ENCODE data around the gene DCDC1.
A peak's percentile ranks its signal among the peaks of the same experiment; 100 is the strongest.
"Not testable (repeated sequence)": the region's sequence is repeated elsewhere in the genome, so short reads cannot be mapped to it uniquely, and the experiment has no call there.

Gene DCDC1

DNA sequence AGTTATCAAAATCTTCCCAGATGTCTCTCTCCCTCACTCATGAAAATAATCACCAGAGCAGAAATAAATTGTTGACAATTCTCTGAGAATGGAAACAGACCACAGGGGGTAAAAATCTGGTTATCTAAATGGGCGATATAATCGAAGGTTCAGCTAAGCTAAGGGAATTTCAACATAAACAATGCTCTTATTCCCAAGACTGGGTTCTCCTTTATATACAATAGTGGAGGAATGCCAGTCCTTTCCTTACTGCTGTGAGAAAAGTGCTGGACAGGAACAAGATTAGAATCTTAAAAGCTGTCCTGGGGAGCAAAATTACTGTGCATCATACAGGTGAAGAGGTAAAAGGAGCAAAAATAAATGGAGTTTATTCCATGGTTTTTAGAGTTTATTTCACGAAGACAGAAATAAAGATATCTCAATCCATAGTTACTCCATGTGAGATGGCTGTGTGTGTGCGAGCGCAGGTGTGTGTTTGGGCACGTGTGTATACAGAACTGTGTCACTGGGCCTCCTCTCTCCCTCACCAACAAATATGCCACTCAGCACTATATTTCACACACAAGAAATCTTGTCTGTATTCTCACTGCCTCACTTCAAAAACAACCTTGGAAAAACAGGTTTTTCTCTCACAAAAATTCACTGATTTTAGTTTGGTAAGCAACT is 385.6 kb downstream of the DCDC1 start:
- DNase-seq, result no peak

DNA sequence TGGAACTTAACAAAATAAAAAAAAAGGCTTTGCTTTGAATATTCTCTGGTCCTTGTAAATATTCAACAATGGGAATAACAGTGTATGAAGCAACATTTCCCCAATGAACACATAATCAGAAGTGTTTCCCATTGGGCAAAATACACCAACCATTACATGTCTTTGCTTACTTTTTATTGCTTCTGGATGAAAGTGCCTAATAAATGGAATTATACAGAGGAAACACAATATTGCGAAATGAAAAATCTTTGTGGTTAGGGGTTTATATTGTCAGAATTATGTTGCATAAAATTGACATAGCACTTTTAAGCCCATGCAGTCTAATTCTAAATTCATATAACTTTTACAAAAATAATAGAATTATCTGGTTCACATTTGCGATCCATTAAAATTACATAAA is 386.4 kb downstream of the DCDC1 start:
- DNase-seq, result no peak

DNA sequence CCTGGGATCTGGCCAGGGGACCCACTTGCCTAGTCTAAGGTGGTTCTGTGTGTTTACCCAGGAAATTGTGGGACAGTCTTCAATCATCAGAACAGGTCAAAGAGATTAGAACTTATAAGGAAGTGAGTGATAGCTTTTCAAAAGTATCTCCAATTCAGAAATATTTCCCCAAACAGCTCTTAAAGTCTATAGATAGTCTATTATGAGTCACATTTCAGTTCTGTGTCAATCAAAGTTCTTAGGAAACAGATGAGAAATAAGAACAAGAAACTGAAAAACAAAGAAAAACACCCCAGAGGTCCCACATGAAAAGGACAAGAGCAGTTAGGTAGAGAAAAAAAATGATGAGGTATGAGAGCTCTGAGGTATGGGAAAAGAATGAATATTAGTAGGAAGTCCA is 402.0 kb downstream of the DCDC1 start:
- DNase-seq, result no peak

DNA sequence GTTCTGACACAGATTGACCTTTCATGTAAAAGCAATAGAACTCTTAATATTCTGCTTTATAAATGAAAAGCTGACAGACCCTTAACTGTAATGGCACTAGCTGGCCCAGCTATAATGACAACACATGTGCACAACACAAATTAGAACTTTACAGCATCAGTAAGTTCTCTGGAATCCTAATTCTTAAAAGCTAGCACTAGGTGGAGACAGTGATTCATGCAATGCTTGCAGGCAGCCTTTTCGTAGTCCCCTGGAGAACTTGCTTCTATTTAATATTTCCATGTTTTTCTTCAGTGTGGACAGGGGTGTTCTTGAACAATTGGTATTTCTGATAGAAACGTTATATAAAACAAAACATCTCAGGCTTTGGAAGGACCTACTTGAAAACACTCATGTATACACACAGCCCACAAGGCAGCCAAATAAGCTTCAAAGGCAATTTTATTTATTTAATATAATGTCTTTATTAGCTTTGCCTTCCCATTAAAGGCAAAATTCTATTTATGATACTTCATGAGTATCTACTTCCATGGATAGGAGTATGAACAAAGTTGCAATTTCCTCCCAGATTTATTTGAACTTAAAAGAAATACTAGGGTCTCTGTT is 409.0 kb downstream of the DCDC1 start:
- DNase-seq, result no peak

DNA sequence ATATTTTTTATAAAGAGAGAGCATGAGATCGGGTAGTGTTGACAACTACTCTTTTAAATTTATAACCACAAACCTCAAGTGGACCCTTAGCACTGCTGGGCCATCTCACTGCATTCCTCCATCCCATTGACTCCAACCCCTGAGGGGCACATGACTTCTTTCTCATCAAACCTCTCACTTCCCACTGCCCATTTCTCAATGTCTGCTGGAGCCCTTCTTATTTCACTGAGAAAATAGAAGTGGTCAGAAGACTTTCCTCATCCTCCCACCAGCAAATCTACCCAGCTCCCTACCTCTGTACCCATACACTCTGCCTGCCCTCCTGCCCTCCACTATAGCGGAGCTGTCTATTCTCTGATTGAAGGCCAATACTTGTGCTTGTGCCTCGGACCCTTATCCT is 412.8 kb downstream of the DCDC1 start:
- no peak for DNase-seq

DNA sequence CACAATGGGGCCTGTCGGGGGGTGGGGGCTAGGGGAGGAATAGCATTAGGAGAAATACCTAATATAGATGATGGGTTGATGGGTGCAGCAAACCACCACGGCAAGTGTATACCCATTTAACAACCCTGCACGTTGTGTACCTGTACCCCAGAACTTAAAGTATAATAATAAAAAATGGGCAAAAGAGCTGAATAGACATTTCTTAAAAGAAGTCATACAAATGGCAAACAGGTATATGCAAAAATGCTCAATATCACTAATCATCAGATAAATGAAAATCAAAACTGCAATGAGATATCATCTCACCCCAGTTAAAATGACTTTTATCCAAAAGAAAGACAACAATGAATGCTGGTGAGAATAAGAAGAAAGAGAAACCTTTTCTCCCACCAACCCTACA is 419.7 kb downstream of the DCDC1 start:
- DNase-seq, result no peak

DNA sequence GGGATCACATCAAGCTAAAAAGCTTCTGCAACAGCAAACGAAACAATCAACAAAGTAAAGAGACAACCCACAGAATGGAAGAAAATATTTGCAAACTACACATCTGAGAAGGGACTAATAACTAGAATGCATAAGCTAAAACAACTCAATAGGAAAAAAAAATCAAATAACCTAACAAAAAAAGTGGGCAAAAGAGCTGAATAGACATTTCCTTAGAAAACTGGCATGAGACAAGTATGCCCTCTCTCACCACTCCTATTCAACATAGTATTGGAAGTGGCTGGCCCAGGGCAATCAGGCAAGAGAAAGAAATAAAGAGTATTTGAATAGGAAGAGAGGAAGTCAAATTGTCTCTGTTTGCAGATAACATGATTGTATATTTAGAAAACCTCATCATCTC is 421.8 kb downstream of the DCDC1 start:
- not testable (repeated sequence) for DNase-seq

DNA sequence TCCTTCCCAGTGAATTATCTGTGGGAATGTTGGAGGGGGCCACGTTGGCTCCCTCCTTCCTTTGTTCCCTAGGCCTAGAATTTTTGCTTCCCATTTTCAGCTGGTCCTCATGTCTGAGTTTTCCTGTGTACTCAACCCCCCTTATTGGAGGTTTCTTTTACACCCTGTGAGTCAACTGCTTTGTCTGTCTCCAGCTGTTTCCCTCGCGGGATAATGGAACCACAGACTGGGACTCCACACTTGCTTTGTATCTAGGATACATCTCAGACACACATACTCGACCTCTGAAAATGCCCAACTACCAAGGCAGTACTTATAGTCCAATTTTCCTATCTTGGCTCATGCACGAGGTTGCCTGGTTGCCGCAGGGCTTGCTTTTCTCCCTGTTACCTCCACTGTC is 430.7 kb downstream of the DCDC1 start:
- DNase-seq, result no peak

DNA sequence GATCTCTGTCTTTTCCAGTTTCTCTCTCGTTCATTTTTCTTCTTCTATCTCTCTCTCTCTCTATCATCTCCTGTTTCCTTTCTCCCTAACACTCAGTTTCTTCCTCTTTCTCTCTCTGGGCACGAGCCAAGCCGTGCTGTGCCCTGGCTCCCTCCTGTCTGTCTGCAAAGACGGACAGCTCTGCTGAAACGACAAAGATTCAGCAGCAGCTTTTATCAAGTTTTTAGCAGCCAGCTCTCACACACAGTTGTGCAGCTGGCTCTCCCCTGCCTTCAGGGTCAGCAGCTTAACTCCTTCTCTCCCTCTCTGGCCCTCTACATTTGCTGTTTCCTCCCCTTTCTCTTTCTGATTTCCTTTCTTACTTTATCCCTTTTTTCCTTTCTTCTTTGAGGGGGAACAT is 431.4 kb downstream of the DCDC1 start:
- no peak for DNase-seq

DNA sequence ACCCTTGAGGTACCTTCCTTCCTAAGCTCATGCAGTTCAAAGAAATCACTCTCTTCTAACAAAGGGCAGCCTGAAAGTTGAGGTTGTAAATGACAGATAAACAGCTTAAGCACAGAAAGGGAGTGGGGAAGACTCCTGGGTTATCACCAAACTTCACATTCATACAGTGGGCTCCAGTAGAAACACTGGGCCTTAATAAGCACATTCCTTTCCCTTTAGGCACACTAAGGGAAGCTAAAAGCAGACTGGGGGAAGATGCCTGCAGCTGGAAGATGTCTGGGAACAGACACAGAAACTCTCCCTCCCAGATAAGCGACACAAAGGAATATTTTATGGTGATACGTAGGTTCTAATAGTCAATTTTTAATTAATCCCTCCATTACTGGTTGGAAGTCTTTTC is 433.0 kb downstream of the DCDC1 start:
- no peak for DNase-seq

DNA sequence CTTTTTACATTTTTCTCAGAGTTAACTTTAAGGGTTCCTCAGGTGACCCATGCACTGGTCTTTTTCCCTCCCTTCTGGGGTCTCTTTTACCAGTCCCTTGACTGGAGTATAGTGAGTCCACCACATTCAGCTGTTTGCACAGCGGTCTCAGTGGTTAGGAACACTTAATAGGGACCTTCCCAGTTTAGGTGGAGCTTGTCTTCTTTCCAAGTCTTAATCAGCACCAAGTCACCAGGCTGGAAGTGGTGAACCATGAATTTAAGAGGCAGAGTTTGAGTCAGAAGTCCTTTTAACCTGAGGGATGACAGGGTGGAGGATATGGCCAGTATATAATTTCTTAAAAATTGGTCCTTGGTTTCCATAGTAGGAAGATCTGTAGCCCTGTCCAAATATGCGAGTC is 433.7 kb downstream of the DCDC1 start:
- no peak for DNase-seq

DNA sequence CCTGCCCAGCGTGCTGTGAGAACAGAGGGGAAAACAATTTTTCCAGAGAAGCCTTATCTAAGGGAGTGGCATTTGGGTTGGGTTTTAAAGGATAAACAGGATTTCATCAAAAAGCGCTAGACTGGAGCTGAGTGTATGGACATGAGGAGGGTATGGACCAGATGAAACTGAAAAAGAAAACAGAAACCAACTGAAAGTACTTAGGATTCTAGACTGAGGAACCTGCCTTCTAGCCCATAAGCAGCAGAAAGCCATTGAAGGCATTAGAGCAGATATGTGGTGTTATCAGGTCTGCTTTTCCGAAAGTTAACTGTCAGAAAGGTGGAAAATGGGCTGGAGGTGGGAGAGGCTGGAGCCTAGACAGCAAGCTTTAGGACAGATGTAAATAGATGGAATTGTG is 443.4 kb downstream of the DCDC1 start:
- DNase-seq, result no peak

DNA sequence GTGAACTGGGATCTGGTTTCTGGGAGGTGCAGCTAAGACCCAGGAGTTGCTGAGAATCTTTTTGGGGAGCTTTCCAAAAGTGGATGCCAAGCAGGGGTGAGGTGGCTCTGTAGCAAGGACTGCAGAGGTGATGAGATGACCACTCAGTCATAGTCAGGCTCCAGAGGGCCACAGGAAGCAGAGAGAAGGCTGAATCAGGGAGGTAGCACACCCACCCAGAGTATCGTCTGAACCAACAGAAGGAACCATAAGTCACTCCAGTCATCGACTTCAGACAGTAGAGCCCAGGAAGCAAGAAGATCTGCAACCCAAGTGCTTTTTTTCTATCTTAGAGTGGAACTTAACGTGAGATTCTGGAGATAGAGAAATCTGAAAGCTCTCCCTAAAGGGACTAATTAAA is 447.7 kb downstream of the DCDC1 start:
- DNase-seq, result no peak

DNA sequence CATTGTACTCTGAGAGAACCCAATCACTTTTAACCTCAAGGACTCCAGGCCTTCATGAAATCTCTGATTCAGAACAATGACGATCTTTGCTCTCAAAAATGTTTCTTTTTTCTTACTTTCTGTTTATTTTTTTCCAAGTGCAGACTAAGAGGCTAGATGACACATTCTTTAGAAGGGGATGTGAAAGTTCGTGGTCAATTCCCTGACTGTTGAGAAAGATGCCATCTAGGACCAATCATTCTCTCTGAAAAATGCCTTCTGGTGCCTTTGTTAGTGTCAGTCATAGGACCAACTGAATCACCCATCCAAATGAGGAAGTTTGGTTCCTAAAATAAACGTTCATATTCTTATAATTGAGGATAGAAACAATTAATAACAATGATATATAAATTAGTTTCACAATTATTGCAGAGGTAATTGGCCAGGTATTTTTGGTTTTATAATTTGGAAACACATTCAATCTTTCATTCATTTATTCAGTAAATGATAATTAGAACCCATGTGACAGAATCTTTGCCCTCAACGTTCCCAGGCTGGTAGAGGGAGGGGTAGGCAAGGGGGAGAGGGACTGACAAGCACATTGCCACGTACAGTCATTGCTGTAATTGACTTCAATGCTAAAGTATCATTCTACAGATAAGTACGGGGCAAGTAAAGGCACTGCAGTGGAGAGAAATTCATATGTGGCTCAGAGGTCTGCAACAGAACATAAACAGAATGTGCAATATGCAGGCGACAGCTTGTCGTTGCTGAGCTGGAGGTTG is 450.0 kb downstream of the DCDC1 start:
- DNase-seq, result no peak

DNA sequence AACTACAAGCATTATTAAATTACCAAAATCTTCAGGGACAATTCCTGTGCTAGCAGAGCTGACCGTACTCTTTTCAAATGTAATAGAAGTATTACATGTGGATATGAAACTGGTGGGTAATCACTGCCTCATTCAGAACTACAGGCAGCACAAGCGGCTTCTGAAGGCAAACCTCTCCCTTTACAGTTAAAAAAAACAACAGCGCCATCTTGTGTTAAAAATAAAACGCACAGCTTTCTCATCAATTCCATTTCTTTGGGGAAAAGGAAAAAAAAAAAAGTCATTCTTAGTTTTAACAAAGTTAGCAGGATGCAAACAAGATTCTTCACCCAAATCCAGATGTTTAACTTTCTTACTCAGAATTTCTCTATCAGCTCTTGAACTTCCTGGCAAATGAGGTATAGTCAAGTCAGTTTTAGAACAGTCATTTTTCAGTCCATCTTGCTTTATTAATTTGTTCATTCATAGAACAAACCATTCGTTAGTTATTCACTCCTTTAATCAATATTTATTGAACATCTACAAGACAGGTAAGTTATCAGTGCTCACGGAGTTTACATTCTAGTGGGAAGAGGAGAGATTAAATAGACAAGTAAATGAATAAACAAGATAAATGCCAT is 451.6 kb downstream of the DCDC1 start:
- DNase-seq, result peak; percentile 22

DNA sequence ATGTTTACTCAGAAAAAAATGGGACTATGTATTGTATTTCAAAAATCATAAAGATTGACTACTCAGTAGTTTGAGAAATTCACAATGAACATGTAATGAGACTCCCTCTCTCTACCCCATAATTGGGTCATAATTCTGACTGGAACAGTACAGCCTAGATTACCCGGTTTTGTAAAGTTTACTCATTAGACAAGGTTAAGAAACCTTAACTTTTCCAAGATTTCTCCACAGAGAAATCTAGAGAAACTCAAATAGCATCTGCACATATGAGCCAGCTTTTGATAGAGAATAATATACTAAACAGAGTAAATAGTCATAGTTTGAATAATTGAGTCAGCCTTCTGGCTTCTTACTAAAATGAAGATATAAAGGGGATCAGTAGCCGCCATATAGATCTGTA is 452.3 kb downstream of the DCDC1 start:
- DNase-seq, result no peak

DNA sequence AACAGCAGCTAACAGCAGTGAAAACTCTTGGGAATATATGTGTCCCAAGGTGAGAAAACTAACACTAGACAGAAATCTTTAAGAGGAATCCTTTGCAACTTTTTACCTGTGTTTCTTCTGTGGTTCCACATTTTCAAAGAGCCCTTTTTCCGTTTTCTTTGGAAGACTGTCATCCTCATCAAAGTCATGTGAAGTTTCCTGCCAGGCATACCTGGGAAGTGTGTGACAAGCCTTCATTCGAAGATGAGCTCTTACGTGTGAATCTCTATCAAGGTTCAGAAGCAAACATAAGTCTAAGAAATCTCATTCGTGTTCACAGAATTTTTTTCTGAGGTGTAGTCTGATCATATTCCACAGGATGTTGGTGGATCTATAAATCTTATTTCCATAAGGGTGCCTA is 452.8 kb downstream of the DCDC1 start:
- no peak for DNase-seq

DNA sequence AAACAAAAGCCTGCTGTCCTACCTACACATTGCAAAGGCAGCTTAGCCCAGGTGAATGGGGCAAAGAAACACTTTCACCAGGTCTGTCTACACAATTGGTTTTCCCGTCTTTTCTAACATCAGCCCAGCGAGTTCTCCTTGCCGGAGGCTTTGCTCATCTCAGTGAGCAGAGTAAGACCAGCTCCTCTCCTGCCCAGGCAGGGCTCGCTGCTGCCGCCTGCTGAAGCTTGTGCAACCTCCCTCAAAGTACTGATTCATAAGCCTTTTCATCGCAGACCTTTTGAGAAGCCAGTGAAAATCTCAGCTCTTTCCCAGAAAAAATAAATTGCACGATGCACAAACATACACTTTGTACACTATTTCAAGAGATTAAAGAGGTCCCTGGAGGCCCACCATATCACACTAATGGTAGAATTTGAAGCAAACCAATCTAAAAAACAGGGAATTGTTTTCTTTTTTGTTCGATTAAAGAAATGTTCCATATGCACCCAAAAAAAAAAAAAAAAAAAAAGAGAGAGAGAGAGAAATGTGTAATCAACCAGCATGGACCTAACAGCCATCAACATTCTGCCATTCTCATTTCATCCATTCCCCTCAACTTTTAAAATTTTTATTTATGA is 455.3 kb downstream of the DCDC1 start:
- peak; percentile 76 for DNase-seq

DNA sequence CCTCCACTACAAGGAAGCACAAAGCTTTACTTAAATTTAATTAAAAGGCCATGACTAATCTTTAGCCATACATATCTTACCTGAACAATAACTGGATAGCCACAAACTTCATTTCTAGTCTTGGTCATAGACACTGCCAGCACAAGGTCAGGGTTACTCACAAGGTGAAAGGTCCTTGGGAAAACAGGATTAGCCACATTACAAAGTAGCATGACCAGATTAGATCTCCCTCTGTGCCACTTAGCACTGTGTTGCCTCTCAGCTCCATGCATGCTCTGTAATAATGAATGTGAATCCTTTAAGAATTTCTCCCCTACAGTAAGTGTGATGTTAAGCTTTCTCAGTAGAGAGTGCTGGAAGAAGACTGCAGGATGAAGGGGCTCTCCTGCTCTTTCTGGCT is 458.3 kb downstream of the DCDC1 start:
- no peak for DNase-seq

DNA sequence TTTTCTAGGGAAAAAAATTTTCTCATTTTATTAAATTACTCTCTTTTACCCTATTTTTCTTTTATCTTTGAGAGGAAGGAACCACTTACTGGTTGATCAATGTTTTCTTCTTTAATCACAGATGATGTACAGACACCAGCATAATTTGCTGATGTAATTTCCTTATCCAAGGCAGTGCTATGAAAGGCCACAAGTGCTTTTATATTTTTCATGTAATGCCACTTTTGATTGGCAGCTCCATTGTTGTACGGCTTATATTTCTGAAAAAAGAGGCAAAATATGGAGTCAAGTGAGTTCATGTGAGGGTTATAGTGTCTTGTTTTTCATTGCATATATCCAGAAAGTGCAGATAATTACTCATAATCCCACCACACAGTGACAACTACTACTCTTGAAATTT is 460.7 kb downstream of the DCDC1 start:
- DNase-seq, result no peak

DNA sequence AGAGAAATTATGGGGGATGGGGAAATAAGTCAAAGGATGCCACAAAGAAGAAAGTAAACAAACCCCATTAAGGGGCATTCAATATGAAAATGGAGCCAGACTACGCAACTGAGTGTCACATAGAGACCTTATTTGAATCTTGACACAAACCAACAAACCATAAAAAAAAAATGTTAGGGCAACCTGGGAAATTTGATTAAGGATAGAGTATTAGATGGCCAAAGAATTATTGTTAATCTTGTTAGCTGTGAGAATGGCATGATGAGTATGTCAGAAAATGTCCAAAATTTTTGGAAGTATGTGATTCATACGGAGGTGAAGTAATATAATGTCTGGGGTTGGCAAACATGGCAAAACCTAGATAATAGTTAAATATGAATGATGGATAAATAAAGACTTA is 461.3 kb downstream of the DCDC1 start:
- no peak for DNase-seq

DNA sequence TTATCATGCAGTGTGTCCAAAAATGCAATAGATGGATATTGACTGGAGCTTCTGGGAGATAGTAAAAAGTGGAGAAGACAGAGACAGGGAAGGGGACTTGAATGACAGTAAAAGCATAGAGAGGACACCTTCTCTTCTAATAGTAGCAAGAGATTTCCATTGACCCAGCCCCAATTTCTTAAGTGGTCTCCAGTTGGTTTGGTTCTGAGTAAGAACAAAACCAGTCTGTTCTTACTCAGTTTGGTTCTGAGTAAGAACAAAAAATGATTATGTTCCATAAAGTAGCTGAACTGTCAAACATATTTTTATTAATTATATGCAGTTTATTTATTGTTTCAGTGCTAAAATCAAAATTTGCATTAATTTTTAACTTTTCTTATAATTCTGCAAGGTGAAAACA is 466.6 kb downstream of the DCDC1 start:
- no peak for DNase-seq

DNA sequence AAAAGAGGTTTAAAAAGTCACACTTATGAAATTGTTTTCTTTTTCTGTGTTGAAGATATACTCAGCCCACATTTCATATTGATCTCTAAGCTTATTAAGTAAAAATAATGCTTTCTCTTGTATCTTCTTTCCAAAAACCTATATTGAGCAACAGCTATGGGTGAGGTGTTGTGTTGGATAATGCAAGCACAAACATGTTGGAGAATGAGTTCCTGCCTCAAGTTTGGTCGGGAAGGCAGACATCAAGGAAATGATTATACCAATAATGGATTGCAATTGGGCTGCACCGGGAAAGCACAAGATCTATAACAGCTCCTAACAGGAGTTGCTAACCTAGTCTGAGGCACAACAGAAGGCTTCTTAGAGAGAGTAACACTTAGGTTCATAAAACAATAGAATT is 474.5 kb downstream of the DCDC1 start:
- DNase-seq, result no peak

DNA sequence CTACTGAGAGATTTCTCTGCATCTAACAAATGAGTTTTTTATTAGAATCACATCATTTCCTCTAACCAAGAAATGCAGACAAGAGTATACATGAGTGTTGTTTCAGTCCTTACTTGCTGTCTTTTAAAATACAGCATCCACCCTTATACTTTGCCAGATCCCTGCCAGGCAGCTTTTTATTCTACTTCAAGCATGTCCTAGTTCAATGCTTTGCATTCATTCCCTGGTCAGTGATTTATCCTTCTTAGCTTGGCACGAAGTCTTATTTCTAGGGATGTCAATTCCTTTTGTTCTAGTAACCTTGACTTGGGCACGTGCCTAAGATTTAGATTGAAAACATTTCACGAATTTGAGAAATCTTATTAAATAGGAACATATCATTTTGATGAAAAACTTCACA is 476.2 kb downstream of the DCDC1 start:
- no peak for DNase-seq

All from right hindlimb (tissue), 1 donor.